Hematopoietic multipotent progenitor cell treated with erythropoietin and hydrocortisone succinate and interleukin-3 and kit ligand, for 4 days (in vitro differentiated cells): ENCODE data around the gene CLCA1.

Experiments used
- DNase-seq: peaks from one replicate; pipeline ENCODE4 v3.0.0-alpha.2; 2015

The CLCA1 gene

DNA sequence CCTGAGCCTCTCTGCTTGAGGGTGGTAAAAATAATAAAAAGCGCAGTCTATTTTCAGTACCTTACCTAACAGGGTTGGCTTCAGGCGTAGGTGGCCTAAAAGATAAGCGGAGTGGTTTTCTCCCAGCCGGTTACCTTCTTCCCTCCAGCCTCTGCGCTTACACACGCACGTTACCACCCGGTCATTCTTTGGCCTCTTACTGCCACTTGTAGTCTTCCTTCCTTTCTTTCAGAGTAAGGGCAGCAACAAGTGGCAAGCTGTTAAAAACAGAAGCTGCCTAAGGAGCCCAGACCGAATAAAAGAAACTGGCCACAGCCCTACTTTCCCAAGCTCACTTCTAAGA is 35.4 kb downstream of the CLCA1 start:
- DNase-seq: peak; percentile 55

DNA sequence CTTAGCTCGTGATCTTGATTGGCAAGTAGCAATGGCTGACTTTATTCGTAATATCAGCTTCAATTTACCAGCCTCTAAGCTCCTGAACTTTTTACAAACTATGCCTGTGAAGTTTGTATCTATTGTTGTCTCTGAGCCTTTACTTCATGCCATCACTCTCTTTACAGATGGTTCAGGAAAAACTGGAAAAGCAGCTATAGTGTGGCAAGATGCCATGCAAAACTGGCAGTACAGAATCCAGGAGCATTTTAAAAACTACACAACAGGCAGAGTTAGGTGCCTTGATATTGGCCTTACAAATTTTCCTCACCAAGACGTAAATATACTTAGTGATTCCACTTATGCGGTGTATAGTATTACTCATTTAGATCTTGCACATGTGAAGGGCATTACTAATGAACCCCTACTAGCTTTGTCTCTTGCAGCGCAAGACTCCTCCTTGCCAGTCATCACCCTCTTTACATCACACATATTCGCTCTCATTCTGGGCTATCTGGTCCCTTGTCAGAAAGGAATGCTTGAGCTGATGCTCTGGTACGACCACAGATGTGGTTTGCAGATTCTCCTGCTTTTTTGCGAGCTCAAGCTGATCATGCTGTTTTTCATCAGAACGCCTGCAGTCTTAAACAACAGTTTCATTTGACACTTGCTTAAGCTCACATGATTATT is 36.3 kb downstream of the CLCA1 start:
- DNase-seq: peak; percentile 19

DNA sequence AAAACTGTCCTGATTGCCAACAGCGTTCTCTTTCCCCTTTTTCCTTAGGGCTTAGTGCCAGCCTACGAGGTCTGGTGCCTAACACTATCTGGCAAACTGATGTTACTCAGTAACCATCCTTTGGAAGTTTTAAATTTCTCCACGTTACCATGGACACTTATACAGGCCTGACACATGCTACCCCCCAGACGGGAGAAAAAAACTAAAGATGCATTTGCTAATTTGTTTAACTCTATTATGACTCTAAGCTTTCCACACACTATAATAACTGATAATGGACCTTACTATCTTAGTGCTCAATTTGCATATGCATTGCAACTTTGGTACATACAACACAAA is 36.8 kb downstream of the CLCA1 start:
- no peak for DNase-seq

DNA sequence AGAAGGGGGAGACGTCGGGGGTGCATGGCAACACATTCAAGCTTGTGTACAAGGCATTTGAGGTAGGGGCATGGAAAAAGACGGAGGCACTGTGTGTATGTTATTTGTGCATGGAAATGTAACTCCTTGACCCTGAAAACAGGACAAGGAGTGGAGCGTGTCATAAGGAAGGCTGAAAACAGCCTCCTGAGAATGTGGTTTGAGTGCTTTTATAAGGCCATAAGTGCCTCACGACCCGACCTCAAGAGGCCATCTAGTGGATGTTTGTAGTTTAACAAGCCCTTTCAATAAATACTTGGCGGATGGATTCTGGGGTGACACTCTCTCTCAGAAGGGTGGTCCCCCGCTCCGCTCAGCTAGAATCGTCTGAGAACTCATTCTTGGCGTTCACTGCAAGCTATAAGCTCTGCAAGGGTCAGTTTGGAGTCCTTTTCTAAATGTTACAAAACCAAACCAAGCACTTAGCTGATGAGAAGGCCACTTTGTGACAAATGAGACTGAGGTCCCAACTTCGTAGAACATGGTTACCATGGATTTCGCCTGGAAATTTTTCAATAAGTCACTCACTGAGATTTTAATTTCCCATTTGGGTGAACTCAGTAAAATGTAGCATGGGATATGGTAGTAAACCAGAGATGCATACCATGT is 39.3 kb downstream of the CLCA1 start:
- DNase-seq: peak; percentile 65

- DNase-seq: no peak
Observed at GRCh38 chr1:86508583-86508969, 39.8 kb downstream of the CLCA1 start.

- DNase-seq: peak; percentile 60
Observed at GRCh38 chr1:86515597-86515996, 46.9 kb downstream of the CLCA1 start.

GRCh38 chr1:86516335-86516734 is 47.6 kb downstream of the CLCA1 start:
- DNase-seq: no peak

DNA sequence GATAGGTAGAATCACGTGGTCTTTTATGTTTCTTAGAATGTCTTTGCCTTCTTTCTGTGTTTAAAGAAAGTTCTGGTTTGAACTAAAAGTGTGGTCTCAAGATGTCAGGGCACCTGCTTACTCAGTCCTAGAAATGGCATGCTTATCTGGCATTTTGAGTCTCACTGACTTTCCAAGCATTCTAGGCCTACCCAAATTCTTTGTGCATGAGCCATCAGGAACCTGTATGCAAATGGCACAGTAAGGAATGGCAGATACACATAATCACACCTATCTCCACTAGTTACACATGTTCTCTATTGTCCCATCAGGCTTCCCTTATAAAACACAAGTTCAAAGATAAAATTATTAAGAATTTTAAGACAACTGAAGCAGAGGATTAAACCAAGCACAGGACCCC is 48.6 kb downstream of the CLCA1 start:
- DNase-seq: no peak

DNA sequence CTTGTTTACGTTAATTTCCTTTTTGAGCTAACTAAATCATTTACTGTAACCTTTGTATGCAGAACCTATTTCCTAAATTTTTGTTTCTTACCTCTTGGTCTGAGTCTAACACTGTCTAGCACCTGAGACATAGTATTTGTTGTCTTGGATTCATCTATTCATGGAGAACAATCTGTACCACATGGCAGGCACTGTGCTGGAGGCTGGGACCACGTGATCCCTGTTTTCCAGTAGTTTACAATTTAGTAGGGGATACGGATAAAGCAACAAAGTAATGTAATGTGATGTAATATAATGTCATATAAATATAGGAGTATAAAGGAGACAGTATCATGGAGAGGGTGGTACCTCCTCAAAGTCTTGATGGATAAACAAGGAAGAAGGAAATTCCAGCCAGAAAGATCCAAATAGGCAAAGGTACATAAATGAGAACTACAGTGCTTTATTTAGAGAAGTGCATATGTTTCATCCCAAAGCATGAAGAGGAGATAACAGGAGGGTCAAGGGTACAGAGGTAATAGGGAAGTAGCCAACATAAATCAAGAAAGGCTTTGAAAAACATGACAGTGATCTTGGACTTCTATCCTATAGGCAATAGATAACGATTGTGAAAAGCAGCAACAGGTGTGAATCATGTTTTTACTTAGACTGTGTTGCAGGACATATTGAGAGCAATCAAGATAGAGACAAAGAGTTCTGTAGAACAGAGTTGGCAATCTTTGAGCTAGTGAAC is 52.2 kb downstream of the CLCA1 start:
- no peak for DNase-seq

DNA sequence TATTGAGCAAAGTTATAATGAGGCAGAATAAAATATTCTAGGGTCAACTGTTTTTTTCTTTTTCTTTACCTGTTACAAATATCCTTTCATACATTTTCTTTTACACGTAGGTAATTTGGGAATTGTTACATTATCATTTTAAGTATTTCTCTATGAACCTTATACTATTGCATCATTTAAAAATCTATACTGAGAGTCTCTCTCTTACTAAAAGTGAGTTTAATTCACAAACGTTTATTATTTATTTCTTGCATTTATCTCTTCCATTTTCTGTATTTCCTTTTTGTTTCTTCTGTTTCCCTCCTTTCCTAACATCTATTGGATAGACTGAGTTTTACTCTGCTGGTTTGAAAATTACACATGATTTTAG is 52.8 kb downstream of the CLCA1 start:
- DNase-seq: no peak

- DNase-seq: no peak
Observed at GRCh38 chr1:86522240-86522639, 53.5 kb downstream of the CLCA1 start.

- no peak for DNase-seq
Observed at GRCh38 chr1:86523670-86524354, 55.1 kb downstream of the CLCA1 start.

DNA sequence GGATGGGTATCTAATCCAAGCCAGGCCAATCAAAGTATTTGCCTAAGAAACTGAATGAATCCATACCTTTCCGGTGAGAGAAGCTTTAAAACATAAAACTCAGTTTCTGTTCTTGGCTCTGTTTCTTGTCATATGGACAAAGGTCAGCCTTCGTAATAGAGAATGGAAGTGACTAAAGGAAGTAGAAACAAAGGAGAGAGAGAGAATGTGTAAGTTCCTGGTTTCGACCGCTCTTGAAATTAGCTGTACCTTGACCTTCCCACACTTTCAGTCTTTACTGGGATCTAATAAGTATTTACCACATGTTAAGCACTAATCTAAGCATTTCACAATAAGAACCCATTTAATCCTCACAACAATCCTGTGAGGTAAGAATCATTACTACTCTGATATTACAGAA is 58.6 kb downstream of the CLCA1 start:
- no peak for DNase-seq

DNA sequence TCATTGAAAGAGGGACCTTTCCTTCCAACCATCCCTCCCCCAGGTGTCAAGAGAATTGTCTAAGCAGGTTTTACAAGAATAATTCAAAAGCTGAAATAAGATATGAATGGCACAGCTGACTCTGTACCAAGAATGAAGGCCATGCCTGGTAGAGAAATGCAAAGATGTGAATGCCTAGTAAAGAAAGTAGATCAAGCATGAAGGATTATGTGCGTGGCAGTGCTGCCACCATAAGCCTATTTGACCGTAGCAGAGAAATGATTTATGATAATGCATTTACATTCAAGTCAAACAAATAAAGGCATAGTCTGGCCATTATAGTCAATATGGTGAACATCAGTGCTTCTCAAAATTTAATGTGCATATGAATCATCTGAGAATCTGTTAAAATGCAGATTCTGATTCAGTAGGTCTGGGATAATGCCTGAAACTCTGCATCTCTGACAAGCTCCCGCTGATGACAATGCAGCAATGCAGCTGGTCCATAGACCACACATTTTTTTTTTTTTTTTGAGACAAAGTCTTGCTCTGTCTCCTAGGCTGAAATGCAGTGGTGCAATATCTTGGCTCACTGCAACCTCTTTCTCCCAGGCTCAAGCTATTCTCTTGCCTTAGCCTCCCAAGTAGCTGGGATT is 61.6 kb downstream of the CLCA1 start:
- no peak for DNase-seq

- no peak for DNase-seq
Observed at GRCh38 chr1:86537928-86538695, 69.4 kb downstream of the CLCA1 start.

- no peak for DNase-seq
Observed at GRCh38 chr1:86538775-86539174, 70.0 kb downstream of the CLCA1 start.

DNA sequence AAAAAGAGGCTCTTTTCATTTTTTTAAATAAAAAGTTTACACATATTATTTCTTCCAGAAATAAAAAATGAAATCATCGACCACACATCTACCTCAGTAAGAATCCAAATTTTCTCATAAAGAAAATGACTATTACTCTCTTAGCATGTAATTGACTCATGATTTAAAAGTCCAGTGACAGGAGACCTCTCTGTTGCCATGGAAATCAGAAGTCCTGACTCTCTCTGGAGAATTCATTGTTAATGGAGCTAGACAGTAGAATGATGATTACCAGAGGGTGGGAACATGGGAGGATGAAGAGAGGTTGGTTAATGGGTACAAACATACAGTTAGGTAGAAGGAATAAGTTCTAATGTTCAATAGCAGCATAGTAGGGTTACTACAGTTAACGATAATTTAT is 73.1 kb downstream of the CLCA1 start:
- DNase-seq: no peak

DNA sequence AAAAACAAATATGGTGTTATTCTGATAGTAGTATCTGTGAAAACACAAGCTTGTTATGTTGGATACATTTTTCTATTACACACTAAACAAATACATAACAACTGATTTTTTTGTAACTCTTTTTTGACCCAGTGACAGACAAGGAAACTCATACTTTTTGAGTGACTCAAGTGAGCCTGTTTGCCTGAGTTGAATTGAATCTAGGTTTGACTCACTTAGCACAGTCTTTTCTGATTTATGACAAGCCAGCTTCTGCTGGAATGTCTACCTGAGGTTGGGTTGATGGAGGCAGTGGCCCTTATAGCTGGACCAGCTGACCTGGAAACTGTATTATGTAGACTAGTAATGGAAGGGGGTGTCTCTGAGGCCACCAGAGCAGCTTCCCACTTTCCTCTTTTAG is 73.9 kb downstream of the CLCA1 start:
- no peak for DNase-seq

DNA sequence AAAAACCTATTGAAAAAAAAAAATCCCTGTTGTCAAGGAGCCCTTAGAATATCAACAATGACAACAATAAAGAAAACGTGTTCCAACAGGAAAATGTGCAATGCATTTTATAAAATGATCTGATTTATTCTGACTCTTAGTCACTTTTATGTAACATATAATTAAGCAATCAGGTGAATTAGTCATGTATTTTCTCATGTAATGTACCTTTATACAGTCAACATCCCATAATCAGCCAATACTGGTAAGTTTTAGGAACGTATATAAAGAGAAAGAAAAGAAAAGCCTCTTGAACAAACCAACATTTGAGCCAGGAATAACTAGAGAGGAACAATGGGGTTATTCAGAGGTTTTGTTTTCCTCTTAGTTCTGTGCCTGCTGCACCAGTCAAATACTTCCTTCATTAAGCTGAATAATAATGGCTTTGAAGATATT is 78.1 kb downstream of the CLCA1 start, which contains the start of gene CLCA4:
TSS of gene CLCA4 (plus strand) at position 292 of the 435 bp plus-strand sequence. CDS start at position 334, 42 bp downstream.
- no peak for DNase-seq

DNA sequence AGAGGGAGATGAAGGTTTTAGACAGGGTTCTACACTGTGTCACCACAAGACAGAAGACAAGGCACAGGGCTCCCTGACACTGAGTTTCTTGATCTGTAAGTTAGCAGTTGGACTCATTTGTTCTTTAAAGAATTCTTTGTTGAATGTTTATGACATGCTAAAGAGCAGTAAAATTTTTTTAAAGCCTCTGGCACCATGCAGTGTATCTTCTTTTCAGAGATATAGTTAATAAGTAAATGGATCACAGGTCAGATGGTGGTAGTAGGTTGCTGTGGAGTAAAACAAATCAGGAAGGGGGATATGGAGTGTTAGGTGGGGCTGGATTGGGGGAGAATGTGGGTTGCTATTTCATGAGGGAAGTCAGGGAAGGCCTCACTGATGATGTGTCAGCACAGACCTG is 80.1 kb downstream of the CLCA1 start:
- no peak for DNase-seq
